GM12874 (cell line): ENCODE results near the gene TRMO.

Experiments used
- CTCF ChIP-seq: IDR thresholded peaks from 2 replicates; pipeline ENCODE4 v1.5.1; 2011; ENCODE audit warnings: low read depth, mild to moderate bottlenecking, control low read depth, low read length, moderate library complexity; ENCODE audit not compliant: insufficient read depth

TRMO gene, protein sequence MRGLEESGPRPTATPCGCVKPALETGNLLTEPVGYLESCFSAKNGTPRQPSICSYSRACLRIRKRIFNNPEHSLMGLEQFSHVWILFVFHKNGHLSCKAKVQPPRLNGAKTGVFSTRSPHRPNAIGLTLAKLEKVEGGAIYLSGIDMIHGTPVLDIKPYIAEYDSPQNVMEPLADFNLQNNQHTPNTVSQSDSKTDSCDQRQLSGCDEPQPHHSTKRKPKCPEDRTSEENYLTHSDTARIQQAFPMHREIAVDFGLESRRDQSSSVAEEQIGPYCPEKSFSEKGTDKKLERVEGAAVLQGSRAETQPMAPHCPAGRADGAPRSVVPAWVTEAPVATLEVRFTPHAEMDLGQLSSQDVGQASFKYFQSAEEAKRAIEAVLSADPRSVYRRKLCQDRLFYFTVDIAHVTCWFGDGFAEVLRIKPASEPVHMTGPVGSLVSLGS

DNA sequence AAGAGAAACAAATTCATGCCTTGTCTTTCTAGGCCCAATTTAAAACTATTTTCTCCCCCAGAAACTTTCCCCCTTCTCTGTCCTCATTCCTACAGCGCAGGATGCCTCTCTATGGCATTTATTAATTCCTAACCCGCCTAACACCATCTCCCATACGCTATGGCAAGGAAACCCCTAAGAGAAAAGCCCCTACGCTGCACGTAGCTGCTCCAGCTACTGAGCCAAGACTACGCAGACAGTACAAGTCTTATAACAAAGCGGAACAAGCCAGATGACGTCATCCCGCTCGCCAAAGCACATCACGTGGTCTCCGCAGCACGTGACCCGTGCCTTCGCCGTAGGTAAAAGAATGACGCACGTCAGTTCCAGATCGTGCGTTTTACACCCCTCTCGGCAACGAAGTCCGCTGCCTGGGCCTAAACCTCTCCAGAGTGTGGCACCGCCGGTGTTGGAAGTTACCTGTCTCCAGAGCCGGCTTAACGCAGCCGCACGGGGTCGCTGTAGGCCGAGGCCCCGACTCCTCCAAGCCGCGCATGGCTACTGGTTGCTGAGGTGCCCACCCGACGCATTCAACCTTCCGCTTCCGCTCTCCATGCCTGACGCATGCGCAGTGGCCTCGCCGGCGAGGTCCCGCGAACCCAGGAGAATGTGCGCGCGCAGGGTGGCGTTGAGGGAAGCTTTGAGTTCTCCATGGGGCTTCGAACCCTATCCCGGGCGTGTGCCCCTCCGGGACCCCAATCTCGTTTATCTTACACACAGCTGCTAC lies at the start of gene TRMO:
TRMO (minus strand) TSS at position 542 of the 766 bp plus-strand sequence; CDS start at position 535, 7 bp downstream.
- peak; percentile 80 for TF ChIP-seq CTCF

DNA sequence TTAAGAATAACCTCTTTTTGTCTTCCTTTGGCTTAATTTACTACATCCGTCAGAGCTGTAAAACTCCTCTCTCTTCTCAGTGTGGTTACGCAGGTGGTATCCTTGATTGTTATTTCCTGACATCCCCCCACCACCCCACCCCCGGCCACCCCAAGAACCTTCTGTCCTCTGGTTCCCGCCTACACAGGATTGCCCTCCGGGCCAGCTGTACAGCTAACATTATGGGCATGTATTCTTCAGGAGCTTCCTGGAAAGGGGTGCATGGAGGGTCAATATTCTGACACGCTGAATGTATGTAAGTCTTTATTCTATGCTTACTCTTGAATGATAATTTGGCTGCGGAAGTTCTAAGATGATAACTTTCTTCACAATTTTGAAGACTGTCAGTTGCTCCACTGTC lies 47.9 kb upstream of the TRMO start:
- TF ChIP-seq CTCF: no peak

DNA sequence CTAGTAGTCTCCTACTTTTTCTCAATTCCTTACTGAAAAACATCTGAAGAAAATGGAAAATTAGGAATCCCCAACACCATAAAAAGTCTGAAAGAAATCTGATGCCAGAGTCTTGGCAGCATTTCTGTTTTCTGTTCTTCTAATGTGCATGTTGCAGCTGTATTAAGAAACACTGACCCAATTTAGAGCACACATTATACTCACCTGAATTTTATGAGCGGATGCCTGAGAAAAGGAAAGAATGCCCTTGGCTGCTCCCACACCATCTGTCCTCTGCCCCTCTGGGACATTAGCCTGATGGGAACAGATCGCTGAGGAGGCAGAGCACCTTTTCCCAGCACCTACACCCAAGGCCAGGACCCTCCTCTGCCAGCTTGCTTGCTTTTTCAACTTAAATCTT lies 46.7 kb upstream of the TRMO start:
- no peak for TF ChIP-seq CTCF

DNA sequence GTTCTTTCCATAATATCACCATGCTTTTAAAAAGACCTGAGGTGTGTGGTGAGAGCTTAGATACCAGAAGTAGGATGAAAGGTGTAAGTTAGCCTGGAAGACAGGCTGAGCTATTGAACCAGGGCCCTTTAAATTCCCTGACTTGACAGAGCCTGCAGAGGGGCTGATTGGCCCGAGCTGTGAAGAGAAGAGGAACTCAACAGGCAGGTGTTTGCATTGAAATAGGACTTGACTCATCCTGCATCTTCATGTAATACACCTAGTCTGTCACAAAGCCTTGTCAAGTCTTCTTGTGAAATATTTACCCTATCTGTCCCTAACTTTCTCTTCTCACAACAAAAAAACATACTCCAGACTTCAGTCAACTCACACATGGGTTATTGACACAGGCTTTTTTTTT lies 44.2 kb upstream of the TRMO start:
- no peak for TF ChIP-seq CTCF

- no peak for TF ChIP-seq CTCF
Measured at GRCh38 chr9:97964901-97965300, 42.6 kb upstream of the TRMO start.

- TF ChIP-seq CTCF: no peak
Measured at GRCh38 chr9:97963232-97963631, 40.9 kb upstream of the TRMO start.

GRCh38 chr9:97962575-97962974 lies 40.3 kb upstream of the TRMO start:
- TF ChIP-seq CTCF: no peak
